BJ (cell line): ENCODE data around the gene WDR53. TPM values are rescaled to one million over a fixed set of nuclear protein-coding genes. Genes with fewer than 3 reads are reported as not detected.

Experiments used
- CTCF ChIA-PET: fragments of 350-600 bp; formaldehyde crosslinking; extraction: SDS; loops from one replicate; lab custom pipeline; 2021; ENCODE audit warnings: antibody characterized with exemption, inconsistent platforms; lab: Yijun Ruan, JAX
- POLR2A ChIA-PET: fragments of 300-600 bp; sonication (Branson Sonifier 250); formaldehyde crosslinking; extraction: SDS; loops from one replicate; lab custom pipeline; 2021; ENCODE audit warnings: antibody characterized with exemption; lab: Charles Lee
- DNase-seq: peaks from one replicate; pipeline ENCODE4 v3.0.0-alpha.2; 2011; ENCODE audit warnings: low read depth
- H3K27me3 ChIP-seq: 2 replicates; pipeline ENCODE4 v1.6.0; 2011; ENCODE audit warnings: low read length; ENCODE audit not compliant: control insufficient read depth, insufficient read depth
- H3K36me3 ChIP-seq: 2 replicates; pipeline ENCODE4 v1.5.1; 2011; ENCODE audit warnings: low read length; ENCODE audit not compliant: control insufficient read depth, insufficient read depth
- H3K4me3 ChIP-seq: 2 replicates; pipeline ENCODE4 v1.5.1; 2011; ENCODE audit warnings: low read depth, mild to moderate bottlenecking, control low read depth, low read length
- CTCF ChIP-seq: IDR thresholded peaks from 2 replicates; pipeline ENCODE4 v1.5.1; 2011; ENCODE audit warnings: low read depth, mild to moderate bottlenecking, control low read depth, inconsistent platforms, low read length, moderate library complexity; ENCODE audit not compliant: insufficient read depth
- polyA plus RNA-seq: library from polyadenylated mRNA; depleted of rRNA; stranded (reverse); fragments of >200 nt; gene quantifications from 2 replicates; pipeline ENCODE4 v1.2.3, GENCODE V29; 2011

Gene WDR53
- polyA plus RNA-seq, 1 experiment: 4.2 TPM

GRCh38 chr3:196609343-196609775 is 41.0 kb upstream of the WDR53 start:
- TF ChIP-seq CTCF: peak; percentile 95
- H3K4me3 ChIP-seq: no peak overlapping the region
- CTCF ChIA-PET: interaction anchor here (0.6 to 10.0 kb wide), 33 partner anchors 8 to 536 kb away, joined by 3 to 203 read pairs (median 4); partner anchors contain the start of gene NCBP2
- H3K27me3 ChIP-seq: peaks cover 2% of the 10 kb centered on the region
- POLR2A ChIA-PET: no interaction called here
- no peaks in the 10 kb centered on the region for H3K36me3 ChIP-seq
- DNase-seq: no peak

DNA sequence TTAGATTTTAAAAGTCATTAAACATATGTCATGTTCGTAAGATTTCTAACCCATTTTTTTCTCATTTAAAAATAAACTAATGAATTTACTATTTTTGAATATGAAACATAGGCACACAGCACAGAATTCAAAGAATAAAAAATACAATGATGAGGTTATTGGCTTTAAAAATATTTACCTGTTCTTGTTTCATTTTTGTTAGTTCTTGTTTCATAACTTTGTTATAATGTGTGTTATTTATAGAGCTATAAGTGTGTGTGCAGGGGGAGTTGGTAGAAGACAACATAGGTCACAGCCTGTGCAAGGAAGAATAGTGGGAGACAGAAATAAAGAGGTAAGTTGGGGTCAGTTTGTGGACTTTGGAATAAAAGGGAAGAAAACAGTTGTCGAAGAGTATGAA is 40.3 kb upstream of the WDR53 start:
- Histone ChIP-seq H3K4me3 (no peak overlapping the region), H3K27me3 (peaks cover 2% of the 10 kb centered on the region), H3K36me3 (no peaks in the 10 kb centered on the region)
- POLR2A ChIA-PET: no interaction called here
- no peak for DNase-seq
- TF ChIP-seq CTCF: no peak
- CTCF ChIA-PET: interaction anchor here (0.7 to 10.0 kb wide), 19 partner anchors 11 to 535 kb away, joined by 3 to 203 read pairs (median 4); partner anchors contain the start of genes FBXO45 and WDR53

DNA sequence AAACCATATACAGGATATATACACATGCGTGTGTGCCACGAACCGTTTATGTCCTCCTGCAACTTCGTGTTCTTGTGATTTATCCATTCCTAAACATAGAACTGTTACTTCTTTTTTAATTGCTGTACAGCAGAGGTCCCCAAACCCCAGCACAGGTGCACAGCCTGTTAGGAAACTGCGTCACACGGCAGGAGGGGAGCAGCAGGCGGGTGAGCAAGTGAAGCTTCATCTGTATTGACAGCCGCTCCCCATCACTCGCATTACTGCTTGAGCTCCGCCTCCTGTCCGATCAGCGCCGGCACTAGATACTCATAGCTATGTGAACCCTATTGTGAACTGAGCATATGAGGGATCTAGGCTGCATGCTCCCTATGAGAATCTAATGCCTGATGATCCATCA is 36.2 kb upstream of the WDR53 start:
- Histone ChIP-seq H3K27me3 (peaks cover 2% of the 10 kb centered on the region), H3K36me3 (no peaks in the 10 kb centered on the region), H3K4me3 (no peak overlapping the region)
- ChIA-PET CTCF (interaction anchor here (1.1 to 10.0 kb wide), 2 partner anchors 82 to 92 kb away, joined by 3 to 203 read pairs; no protein-coding TSS in a partner anchor), POLR2A (no interaction called here)
- no peak for TF ChIP-seq CTCF
- DNase-seq: no peak

GRCh38 chr3:196603683-196604082 is 35.3 kb upstream of the WDR53 start:
- CTCF ChIA-PET: interaction anchor here (1.1 to 10.0 kb wide), 3 partner anchors 73 to 93 kb away, joined by 3 to 203 read pairs (median 3); no protein-coding TSS in a partner anchor

DNA sequence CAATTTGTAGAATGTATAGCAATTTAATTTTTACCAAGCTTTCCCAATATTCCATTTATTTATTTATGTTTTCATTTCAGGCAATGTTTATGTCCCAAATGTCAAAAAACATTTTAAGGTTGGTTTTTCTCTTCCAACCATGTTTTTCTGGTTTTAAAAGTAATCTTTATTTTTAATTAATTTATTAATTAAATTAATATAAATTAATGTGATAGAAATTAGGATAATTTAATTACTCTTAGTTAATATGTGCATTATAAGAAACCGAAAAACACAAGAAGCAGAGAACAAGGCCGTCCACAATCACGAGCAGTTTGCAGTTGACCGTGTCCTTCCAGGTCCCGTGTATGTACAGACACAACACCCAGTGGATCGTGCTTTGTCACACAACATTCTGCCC is 34.3 kb upstream of the WDR53 start:
- no peaks in the 10 kb centered on the region for H3K36me3 ChIP-seq
- no peak for DNase-seq
- H3K27me3 ChIP-seq: peaks cover 2% of the 10 kb centered on the region
- POLR2A ChIA-PET: no interaction called here
- no peak for TF ChIP-seq CTCF
- H3K4me3 ChIP-seq: no peak overlapping the region
- CTCF ChIA-PET: no interaction called here

More at GRCh38 chr3:196603683-196604082, 35.3 kb upstream of the WDR53 start:
- peaks cover 2% of the 10 kb centered on the region for H3K27me3 ChIP-seq
- no peak for TF ChIP-seq CTCF
- POLR2A ChIA-PET: no interaction called here
- no peak overlapping the region for H3K4me3 ChIP-seq
- H3K36me3 ChIP-seq: no peaks in the 10 kb centered on the region
- no peak for DNase-seq
